GM19395 (cell line): ENCODE data around the gene TCF4.

Experiments
- ATAC-seq: cut with Tn5 transposase; IDR thresholded peaks from one replicate; pipeline ENCODE4 v1.9.1; 2021; ENCODE audit warnings: mild to moderate bottlenecking, moderate library complexity; ENCODE audit not compliant: unreplicated experiment

Gene TCF4

GRCh38 chr18:55272510-55273243, 315.3 kb downstream of the TCF4 start:
- ATAC-seq = no peak

GRCh38 chr18:55269622-55270021, 318.4 kb downstream of the TCF4 start:
- no peak for ATAC-seq

GRCh38 chr18:55268628-55269275, 319.2 kb downstream of the TCF4 start:
- peak; percentile 55 for ATAC-seq

- ATAC-seq = peak; percentile 78
Measured at GRCh38 chr18:55268151-55268601, 319.8 kb downstream of the TCF4 start.

DNA sequence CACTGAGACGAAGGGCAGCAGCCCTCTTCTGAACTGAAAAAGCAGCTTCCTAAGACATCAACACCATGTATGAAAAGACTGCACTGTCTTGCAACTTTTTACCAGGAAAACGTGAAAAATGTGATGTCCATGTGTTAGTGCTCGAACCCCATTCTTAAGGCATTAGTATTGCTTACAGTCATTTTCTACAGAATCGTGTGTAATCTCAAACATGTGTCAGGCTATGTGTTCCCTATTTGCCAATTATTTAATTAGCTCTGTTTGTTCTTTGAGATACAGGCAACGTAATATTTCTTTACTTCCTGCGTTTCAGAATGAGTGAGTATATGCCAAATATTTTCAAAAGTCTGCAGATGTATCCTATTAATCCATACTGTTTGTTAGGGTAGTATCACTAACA, 321.0 kb downstream of the TCF4 start:
- no peak for ATAC-seq

GRCh38 chr18:55265984-55266383, 322.0 kb downstream of the TCF4 start:
- ATAC-seq = peak; percentile 54

DNA sequence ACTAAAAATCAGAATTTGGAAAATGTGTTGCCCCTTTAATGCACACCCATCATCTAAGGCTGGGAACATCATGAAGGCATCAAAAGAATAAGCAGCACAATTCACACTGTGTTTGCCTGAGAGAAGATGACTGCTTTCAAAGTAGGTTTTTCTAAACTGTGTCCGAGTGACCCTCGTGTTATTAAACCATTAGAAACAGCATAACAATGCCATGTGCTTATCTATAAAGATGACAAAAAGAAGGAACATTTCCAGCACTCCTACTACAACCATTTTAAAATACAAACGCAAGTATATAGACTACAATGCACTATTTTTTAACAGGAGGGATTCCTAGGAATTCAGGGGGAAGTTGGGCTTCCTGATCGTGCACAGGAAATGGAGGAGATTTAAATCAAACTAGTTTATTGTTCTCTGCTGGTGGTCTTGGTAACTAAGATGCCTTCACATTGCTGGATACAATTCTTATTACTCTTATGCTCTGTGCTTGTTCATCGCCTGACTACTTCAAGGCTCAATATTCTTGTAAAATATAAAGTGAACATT, 322.8 kb downstream of the TCF4 start:
- ATAC-seq = no peak

DNA sequence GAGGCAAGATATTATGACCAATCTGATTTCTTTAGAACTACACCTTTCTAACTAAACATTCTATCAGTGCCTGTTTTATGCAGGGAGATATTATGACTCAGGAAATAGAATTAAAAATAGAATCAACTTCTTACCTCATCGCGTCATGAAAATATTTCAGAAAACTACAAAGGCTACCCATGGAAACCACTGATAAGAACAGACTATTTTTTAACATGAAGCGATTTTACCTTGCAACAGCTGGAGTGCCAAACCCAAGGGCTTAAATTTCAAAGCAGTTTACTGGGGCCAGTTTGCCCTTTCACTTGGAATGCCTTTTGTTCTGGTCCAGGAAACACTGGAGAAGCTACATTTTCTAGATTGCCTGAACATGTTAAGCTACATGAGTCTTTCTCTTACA, 323.9 kb downstream of the TCF4 start:
- ATAC-seq = no peak

DNA sequence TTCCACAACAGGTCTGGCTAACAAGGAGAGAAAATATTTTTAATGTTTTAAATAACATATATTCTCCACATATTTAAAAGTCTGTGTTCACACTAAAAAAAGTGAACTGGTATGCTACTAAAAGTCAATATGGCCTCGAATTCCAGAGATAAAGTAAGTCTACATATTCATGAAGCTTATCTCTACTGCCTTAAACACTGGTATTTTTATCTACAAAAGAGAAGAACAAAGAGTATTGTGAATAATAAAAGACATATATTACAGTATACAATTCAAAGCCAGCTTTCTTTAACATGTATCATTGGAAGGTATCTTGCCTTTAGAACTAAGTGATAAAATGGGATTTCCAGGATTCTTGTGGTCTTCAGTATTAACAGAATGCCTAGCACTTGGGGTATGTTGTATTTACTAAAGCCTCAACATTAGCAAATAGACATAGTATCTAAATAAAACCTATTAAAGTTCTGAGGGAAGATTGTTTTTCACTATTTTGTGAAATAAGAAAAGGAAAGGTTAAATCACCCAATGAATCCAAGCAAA, 325.9 kb downstream of the TCF4 start:
- ATAC-seq = no peak

DNA sequence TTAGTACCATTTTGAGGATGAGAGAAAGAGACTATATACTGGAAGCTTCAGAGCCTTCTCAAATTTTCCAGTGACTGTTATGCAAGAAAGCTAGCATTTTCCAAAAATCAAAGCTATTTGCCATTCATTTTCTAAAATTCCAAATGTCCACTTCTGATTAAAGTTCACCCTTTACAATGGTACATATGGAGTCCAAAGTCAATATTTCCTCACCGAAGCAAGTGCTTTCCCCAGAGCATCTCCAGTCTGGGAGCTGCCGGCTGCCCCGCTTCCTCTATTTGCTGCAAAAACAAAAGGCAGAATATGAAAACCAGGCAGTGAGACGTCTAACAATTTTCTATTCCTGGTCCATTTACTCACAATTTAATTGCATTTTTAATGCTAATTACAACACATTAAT, 326.7 kb downstream of the TCF4 start:
- no peak for ATAC-seq

DNA sequence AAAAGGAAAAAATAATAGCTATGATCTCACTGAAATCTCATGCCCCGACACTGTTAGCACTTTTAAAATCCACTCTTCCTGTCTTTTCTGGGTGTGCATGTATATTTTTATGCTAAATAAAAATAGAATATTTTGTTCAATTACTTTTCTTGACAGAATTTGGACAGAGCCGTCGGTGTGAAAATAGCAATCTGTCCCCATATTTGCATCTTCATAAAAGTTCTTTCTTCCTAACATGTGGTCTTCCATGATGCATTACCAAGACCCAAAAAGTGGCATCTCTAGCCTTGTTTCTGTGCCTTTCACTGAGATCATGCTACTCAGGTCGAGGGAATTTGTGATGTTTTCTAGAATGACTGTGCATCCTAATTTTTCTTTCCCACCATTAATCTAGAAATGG, 329.9 kb downstream of the TCF4 start:
- ATAC-seq = no peak

- no peak for ATAC-seq
Measured at GRCh38 chr18:55256929-55257289, 331.1 kb downstream of the TCF4 start.

DNA sequence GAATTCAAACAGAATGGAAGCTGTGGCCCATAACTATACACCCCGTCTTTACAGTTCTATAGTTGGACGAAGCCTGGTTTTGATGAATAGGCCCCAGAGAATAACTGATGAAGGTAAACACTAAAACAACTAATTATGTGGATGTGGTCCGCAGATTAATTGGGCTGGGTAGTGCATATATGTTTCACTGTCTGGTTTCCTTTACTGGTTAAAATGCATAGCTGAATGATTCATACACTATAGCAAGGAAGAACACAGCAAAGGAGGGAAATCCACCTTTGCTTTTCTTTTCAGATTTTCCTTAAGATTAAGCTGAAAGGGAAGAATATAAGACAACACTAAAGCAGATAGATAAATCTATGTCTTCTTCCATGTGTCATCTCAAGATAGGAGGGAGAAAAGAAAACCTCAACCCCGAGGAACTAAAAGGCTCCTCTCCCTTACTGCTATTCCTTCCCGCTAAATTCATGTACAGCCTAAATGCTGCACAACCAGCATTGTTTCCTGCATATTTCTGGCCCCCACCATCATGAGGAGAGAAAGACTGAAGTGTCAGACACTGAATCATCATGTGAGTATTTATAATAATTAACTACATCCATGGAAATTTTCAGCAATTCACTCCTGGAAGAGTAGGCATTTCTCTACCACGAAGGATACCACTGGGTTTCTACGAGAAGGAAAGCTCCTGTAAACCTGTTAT, 331.6 kb downstream of the TCF4 start:
- ATAC-seq = no peak

GRCh38 chr18:55253814-55254213, 334.2 kb downstream of the TCF4 start:
- no peak for ATAC-seq

DNA sequence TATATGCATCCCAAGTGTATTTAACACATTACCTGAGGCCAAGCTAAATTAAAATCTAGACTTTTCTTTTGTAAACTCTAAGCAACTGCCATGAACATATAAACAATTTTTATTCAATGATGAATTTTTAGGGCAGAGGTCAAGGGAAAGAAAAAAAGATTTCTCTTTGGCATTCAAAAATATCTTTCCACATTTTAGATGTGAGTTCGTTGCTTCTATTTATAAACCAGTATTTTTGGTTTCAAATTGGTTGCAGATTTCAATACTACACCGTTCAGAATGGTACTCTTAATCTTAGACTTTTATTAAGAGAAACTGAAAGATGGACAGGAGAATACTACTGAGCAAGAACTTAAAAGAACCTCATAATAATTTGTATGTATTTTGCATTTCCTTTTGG, 335.1 kb downstream of the TCF4 start:
- peak; percentile 65 for ATAC-seq

DNA sequence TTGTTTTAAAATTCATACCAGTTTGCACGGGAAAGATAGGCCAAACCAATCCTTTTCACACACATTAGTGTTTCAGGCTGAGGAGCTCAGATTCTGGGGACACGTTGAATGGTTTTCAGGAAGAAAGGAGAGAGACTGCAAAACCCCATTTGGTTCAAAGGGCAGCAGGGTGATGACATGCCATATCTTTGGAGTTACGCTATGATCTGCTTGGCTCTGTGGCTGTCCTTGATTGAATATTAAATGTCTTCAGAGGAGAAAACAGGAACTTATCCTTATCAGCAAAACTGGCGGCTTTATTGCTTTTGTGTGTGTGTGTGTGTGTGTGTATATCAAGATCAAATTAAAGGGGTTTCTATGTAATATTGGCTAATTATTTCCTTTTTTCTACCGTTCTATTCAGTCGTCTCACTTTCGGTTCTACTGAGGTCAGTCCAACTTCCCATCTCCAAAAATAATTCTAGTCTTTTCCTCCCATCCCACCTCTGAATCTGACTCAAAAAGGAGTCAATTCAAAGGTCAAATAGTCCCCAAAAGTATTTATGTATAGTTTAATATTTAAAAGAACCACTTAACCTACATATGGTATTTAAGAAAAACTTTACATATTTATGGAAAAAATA, 335.8 kb downstream of the TCF4 start:
- no peak for ATAC-seq

DNA sequence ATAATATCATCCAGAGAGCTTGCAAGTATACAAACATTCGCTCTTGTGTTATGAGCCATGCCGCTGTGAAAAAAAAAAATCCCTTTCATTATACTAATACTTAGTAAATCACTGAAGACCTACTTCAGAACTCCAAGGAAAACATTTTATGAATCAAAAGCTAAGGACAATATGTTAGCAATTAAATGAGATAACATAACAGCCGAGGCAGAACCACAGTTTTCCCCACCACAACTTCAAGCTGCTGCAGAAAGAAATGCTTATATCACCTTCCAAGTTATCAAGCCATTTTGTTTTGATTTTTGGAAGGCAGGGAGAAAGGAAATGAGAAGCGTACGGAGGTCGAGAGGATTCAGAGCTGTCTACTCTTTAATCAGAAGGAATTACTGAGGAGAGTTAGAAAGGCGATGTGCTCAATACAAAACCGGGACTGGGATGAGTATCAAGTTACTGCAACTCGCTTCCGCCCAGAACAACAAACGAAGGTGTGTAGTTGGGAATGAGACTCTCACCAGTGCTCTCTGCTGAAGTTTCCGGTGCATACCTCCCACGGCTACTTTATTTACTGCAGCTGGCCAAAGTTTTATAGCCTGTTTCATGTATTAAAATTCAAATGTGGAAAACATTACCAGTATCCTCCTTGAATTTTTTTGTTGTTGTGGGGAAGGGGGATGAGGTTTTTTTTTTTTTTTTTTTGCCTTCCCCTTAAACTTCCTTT, 336.6 kb downstream of the TCF4 start:
- ATAC-seq = no peak

- peak; percentile 29 for ATAC-seq
Measured at GRCh38 chr18:55250768-55251173, 337.2 kb downstream of the TCF4 start.

GRCh38 chr18:55249550-55249949, 338.4 kb downstream of the TCF4 start:
- peak; percentile 41 for ATAC-seq

DNA sequence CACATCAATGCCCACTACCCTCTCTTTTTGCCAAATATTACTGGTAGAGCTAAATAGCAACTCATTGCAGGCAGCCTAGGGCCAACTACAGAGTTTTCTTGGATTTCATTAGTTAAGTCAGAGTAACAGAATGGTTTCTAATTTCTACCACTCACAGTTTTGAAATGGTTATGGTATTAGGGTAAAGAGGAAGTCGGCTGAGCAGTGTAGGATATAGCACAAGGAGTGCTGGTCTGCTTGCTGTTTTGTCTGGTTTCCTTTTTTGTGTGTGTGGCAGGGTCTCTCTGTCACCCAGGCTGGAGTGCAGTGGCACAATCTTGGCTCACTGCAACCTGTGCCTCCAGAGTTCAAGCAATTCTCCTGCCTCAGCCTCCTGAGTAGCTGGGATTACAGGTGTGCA, 339.5 kb downstream of the TCF4 start:
- peak; percentile 34 for ATAC-seq
